ENCODE data around the gene PHF21A.

DNA sequence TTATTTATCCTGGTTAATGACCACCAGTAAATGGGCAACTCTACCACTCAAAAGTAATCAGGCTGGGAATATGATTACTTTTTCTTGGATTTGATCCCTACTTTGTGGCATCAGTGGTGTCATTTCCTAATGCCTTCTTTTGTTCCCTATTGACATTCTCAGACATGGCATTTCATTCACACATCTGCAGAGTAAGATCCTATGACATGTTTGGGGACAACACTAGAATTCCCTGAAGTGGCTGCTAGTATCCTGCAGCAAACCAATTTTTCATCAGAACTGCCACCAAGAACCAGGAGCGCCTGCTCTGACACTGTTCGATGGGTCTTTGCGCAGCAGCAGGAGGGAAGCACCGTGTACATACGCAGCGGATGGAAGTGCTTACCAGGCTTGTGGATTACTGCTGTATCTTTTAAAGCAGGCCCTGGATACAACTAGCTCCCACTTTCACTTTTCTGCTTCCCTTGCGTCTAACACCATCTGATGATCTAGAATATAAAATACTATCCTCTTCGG lies 101.1 kb downstream of the PHF21A start:
- TF ChIP-seq POLR2A (IDR thresholded peaks at IDR 0.05; ENCODE audit: control extremely low read depth in 1 of 2, low read depth in 2 of 2, low read length in 2 of 2) (no peak), POLR2AphosphoS5 (IDR thresholded peaks at IDR 0.05; ENCODE audit: low read depth, low read length) (no peak), EZH2 (IDR thresholded peaks at IDR 0.05; ENCODE audit: low read depth, low read length, severe bottlenecking) (no peak), NRF1 (IDR thresholded peaks at IDR 0.05; ENCODE audit: low read depth, low read length) (no peak)
- TF ChIP-seq, protein P1, sequence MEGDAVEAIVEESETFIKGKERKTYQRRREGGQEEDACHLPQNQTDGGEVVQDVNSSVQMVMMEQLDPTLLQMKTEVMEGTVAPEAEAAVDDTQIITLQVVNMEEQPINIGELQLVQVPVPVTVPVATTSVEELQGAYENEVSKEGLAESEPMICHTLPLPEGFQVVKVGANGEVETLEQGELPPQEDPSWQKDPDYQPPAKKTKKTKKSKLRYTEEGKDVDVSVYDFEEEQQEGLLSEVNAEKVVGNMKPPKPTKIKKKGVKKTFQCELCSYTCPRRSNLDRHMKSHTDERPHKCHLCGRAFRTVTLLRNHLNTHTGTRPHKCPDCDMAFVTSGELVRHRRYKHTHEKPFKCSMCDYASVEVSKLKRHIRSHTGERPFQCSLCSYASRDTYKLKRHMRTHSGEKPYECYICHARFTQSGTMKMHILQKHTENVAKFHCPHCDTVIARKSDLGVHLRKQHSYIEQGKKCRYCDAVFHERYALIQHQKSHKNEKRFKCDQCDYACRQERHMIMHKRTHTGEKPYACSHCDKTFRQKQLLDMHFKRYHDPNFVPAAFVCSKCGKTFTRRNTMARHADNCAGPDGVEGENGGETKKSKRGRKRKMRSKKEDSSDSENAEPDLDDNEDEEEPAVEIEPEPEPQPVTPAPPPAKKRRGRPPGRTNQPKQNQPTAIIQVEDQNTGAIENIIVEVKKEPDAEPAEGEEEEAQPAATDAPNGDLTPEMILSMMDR (IDR thresholded peaks at IDR 0.05; ENCODE audit: control extremely low read depth in 1 of 3, insufficient read depth in 1 of 3, low read depth in 1 of 3, low read length in 3 of 3), result no peak
